HCT116 (cell line): Measurements from ENCODE around the gene HIP1.
"Not testable (repeated sequence)": the region's sequence is repeated elsewhere in the genome, so short reads cannot be mapped to it uniquely, and the experiment has no call there.

Experiments used
- CBX3 ChIP-seq: IDR thresholded peaks from 2 replicates; pipeline ENCODE4 v1.6.1; 2012; ENCODE audit warnings: low read depth
- CTCF ChIP-seq, 3 experiments: fragments of 200-600 bp in 1 of 3; sonication (generic) in 1 of 3; IDR thresholded peaks in 2 of 3; conservative IDR thresholded peaks in 1 of 3; 2 replicates each; pipeline ENCODE4 v1.5.1; 2012 to 2017; ENCODE audit warnings: low read depth in 2 of 3, low read length in 2 of 3, antibody characterized with exemption in 1 of 3, borderline replicate concordance in 1 of 3, control low read depth in 1 of 3, mild to moderate bottlenecking in 1 of 3, mixed read lengths in 1 of 3, mixed run types in 1 of 3, moderate library complexity in 1 of 3; ENCODE audit not compliant: insufficient read depth in 1 of 3
- EZH2phosphoT487 ChIP-seq: fragments of 200-600 bp; IDR thresholded peaks from 2 replicates; pipeline ENCODE4 v1.6.1; 2018; ENCODE audit warnings: antibody characterized with exemption, borderline replicate concordance
- POLR2A ChIP-seq: IDR thresholded peaks from 2 replicates; pipeline ENCODE4 v1.7.0; 2011; ENCODE audit warnings: borderline replicate concordance; ENCODE audit not compliant: insufficient read depth, insufficient read length; ENCODE audit errors: extremely low read depth
- ZNF274 ChIP-seq: fragments of 200-500 bp; sonication (Bioruptor generic); IDR thresholded peaks from 2 replicates; pipeline ENCODE4 v1.6.1; 2014; ENCODE audit warnings: mild to moderate bottlenecking, low read depth, low read length, inconsistent platforms

- not testable (repeated sequence) for TF ChIP-seq ZNF274; CBX3; EZH2phosphoT487; CTCF (IDR thresholded peaks at IDR 0.05 in 2 of 3, conservative IDR thresholded peaks at IDR 0.05 in 1 of 3; ENCODE audit: borderline replicate concordance in 1 of 3, insufficient read depth in 1 of 3, low read depth in 2 of 3, low read length in 2 of 3); POLR2A
These were observed 229.7 kb downstream of the HIP1 start for GRCh38 chr7:75509033-75509432.
